ENCODE measurements around the gene RADIL. TPM values are rescaled to one million over a fixed set of nuclear protein-coding genes. Genes with fewer than 3 reads are reported as not detected.
"Not testable (repeated sequence)": the region's sequence is repeated elsewhere in the genome, so short reads cannot be mapped to it uniquely, and the experiment has no call there.

RADIL gene
- total RNA-seq, 1 experiment from 2014 or later = not detected

- Mint-ChIP-seq H3K27me3 (ENCODE audit: insufficient read depth, unreplicated experiment) (peaks cover 27% of the 10 kb centered on the region), H3K9me3 (ENCODE audit: unreplicated experiment) (no peaks in the 10 kb centered on the region), H3K36me3 (ENCODE audit: insufficient read depth, unreplicated experiment) (no peaks in the 10 kb centered on the region), H3K4me3 (ENCODE audit: unreplicated experiment) (no peak overlapping the region), H3K27ac (ENCODE audit: low read depth, unreplicated experiment) (no peak overlapping the region), H3K4me1 (ENCODE audit: insufficient read depth, unreplicated experiment) (no peaks in the 10 kb centered on the region)
- intact Hi-C loops (cut with micrococcal nuclease) = no loop called here
- POLR2A ChIA-PET = no interaction called here
- CTCF ChIA-PET = no interaction called here
- TF ChIP-seq CTCF (IDR thresholded peaks at IDR 0.05; ENCODE audit: unreplicated experiment) = no peak
- DNase-seq (ENCODE audit: unreplicated experiment) = no peak
- no TSS peak for BruUV-seq (replicated peaks)
Observed at GRCh38 chr7:4806983-4807597, 76.4 kb downstream of the RADIL start.

- CTCF ChIA-PET = no interaction called here
- no peak for DNase-seq (ENCODE audit: unreplicated experiment)
- no peak overlapping the region for H3K4me3 Mint-ChIP-seq (ENCODE audit: unreplicated experiment)
Observed at GRCh38 chr7:4805984-4806300, 77.6 kb downstream of the RADIL start.

GRCh38 chr7:4805110-4805983, 78.2 kb downstream of the RADIL start:
- no TSS peak for BruUV-seq (replicated peaks)
- TF ChIP-seq CTCF (IDR thresholded peaks at IDR 0.05; ENCODE audit: unreplicated experiment) = no peak
- DNase-seq (ENCODE audit: unreplicated experiment) = no peak
- Mint-ChIP-seq H3K27me3 (ENCODE audit: insufficient read depth, unreplicated experiment) (peaks cover 27% of the 10 kb centered on the region), H3K36me3 (ENCODE audit: insufficient read depth, unreplicated experiment) (no peaks in the 10 kb centered on the region), H3K4me1 (ENCODE audit: insufficient read depth, unreplicated experiment) (no peaks in the 10 kb centered on the region), H3K4me3 (ENCODE audit: unreplicated experiment) (no peak overlapping the region), H3K9me3 (ENCODE audit: unreplicated experiment) (no peaks in the 10 kb centered on the region), H3K27ac (ENCODE audit: low read depth, unreplicated experiment) (no peak overlapping the region)
- intact Hi-C loops (cut with micrococcal nuclease) = no loop called here
- ChIA-PET POLR2A (no interaction called here), CTCF (interaction anchor here (0.6 kb wide), 1 partner anchor 643 kb away, joined by 3 read pairs; no protein-coding TSS in a partner anchor)

More at GRCh38 chr7:4805984-4806300, 77.6 kb downstream of the RADIL start:
- POLR2A ChIA-PET = no interaction called here
- H3K36me3 Mint-ChIP-seq (ENCODE audit: insufficient read depth, unreplicated experiment) = no peaks in the 10 kb centered on the region
- TF ChIP-seq CTCF (IDR thresholded peaks at IDR 0.05; ENCODE audit: unreplicated experiment) = no peak
- H3K27me3 Mint-ChIP-seq (ENCODE audit: insufficient read depth, unreplicated experiment) = peaks cover 27% of the 10 kb centered on the region
- no peaks in the 10 kb centered on the region for H3K4me1 Mint-ChIP-seq (ENCODE audit: insufficient read depth, unreplicated experiment)
- no peak overlapping the region for H3K27ac Mint-ChIP-seq (ENCODE audit: low read depth, unreplicated experiment)
- no TSS peak for BruUV-seq (replicated peaks)
- no peaks in the 10 kb centered on the region for H3K9me3 Mint-ChIP-seq (ENCODE audit: unreplicated experiment)
- intact Hi-C loops (cut with micrococcal nuclease) = no loop called here

- TF ChIP-seq CTCF (IDR thresholded peaks at IDR 0.05; ENCODE audit: unreplicated experiment) = no peak
- no TSS peak for BruUV-seq (replicated peaks)
- no peaks in the 10 kb centered on the region for H3K9me3 Mint-ChIP-seq (ENCODE audit: unreplicated experiment)
- peaks cover 25% of the 10 kb centered on the region for H3K27me3 Mint-ChIP-seq (ENCODE audit: insufficient read depth, unreplicated experiment)
- no peak for DNase-seq (ENCODE audit: unreplicated experiment)
- intact Hi-C loops (cut with micrococcal nuclease) = no loop called here
- H3K4me1 Mint-ChIP-seq (ENCODE audit: insufficient read depth, unreplicated experiment) = no peaks in the 10 kb centered on the region
- H3K36me3 Mint-ChIP-seq (ENCODE audit: insufficient read depth, unreplicated experiment) = peaks cover 6% of the 10 kb centered on the region
- no peak overlapping the region for H3K4me3 Mint-ChIP-seq (ENCODE audit: unreplicated experiment)
- POLR2A ChIA-PET = no interaction called here
- CTCF ChIA-PET = no interaction called here
- no peak overlapping the region for H3K27ac Mint-ChIP-seq (ENCODE audit: low read depth, unreplicated experiment)
Observed at GRCh38 chr7:4803397-4804241, 79.9 kb downstream of the RADIL start.

- peaks cover 10% of the 10 kb centered on the region for H3K36me3 Mint-ChIP-seq (ENCODE audit: insufficient read depth, unreplicated experiment)
- H3K9me3 Mint-ChIP-seq (ENCODE audit: unreplicated experiment); BruUV-seq (replicated peaks); POLR2A ChIA-PET; H3K27ac Mint-ChIP-seq (ENCODE audit: low read depth, unreplicated experiment); DNase-seq (ENCODE audit: unreplicated experiment); H3K4me3 Mint-ChIP-seq (ENCODE audit: unreplicated experiment); CTCF ChIA-PET; H3K4me1 Mint-ChIP-seq (ENCODE audit: insufficient read depth, unreplicated experiment); intact Hi-C loops (cut with micrococcal nuclease): not testable (repeated sequence)
- H3K27me3 Mint-ChIP-seq (ENCODE audit: insufficient read depth, unreplicated experiment) = peaks cover 15% of the 10 kb centered on the region
Observed at GRCh38 chr7:4802577-4802976, 80.9 kb downstream of the RADIL start.

All from MCF 10A (cell line).